K562 (cell line): ENCODE results near the gene UBE2L6. TPM values are rescaled to one million over a fixed set of nuclear protein-coding genes. Genes with fewer than 3 reads are reported as not detected.

ENCODE experiments used
- ATAC-seq: fragments of 200-7000 bp; cut with Tn5 transposase; 3 replicates; pipeline ENCODE4 v1.9.1; 2020; ENCODE audit warnings: moderate library complexity
- BruUV-seq: library from RNA; stranded (reverse); fragments of 400-500 nt; replicated peaks from 2 replicates; lab custom pipeline; 2021; lab: Mats Ljungman, UMichigan
- CTCF ChIA-PET: fragments of 300-600 bp; formaldehyde crosslinking; extraction: SDS; loops from one replicate; lab custom pipeline; 2021; ENCODE audit warnings: low intra/inter-chr PET ratio; lab: Yijun Ruan, JAX
- POLR2A ChIA-PET: fragments of 300-600, 350-650 bp; sonication (Branson Sonifier 250); formaldehyde crosslinking; extraction: SDS; loops from one replicate; lab custom pipeline; 2021; ENCODE audit warnings: antibody characterized with exemption, inconsistent platforms; lab: Yijun Ruan, JAX
- DNase-seq, 4 experiments: peaks; one replicate each; pipeline versions ENCODE4 v3.0.0 to v3.0.0-alpha.2; 2011 to 2018; ENCODE audit warnings: low spot score in 3 of 4, mixed read lengths in 3 of 4; ENCODE audit errors: extremely low read depth in 1 of 4
- FAIRE-seq: peaks from 2 replicates; lab custom pipeline; 2011; peaks lifted over from hg19 to GRCh38; lab: Jason Lieb, UNC
- H2AFZ ChIP-seq: 2 replicates; pipeline ENCODE4 v1.6.0; 2011; ENCODE audit warnings: low read depth, low read length, control low read depth, inconsistent platforms
- H3K27ac ChIP-seq: fragments of 200-600 bp; 3 replicates; pipeline ENCODE4 v1.8.0; 2011; ENCODE audit warnings: low read depth, mild to moderate bottlenecking, control low read depth, inconsistent platforms, low read length, moderate library complexity, mixed read lengths; ENCODE audit errors: extremely low read depth
- H3K27me3 ChIP-seq, 2 experiments: fragments of 300-600 bp in 1 of 2; 2 replicates in 1 of 2; 3 replicates in 1 of 2; pipeline versions ENCODE4 v1.6.0 to v1.8.0; 2011; ENCODE audit warnings: inconsistent platforms in 2 of 2, low read length in 2 of 2, mild to moderate bottlenecking in 1 of 2, mixed read lengths in 1 of 2, moderate library complexity in 1 of 2; ENCODE audit not compliant: control insufficient read depth in 2 of 2, insufficient read depth in 2 of 2
- H3K36me3 ChIP-seq: fragments of 300-600 bp; 3 replicates; pipeline ENCODE4 v1.8.0; 2011; ENCODE audit warnings: mild to moderate bottlenecking, low read length, inconsistent platforms; ENCODE audit not compliant: control insufficient read depth, insufficient read depth
- H3K4me1 ChIP-seq, 2 experiments: fragments of 200-600 bp in 1 of 2; replicated peaks in 1 of 2; 2 replicates in 1 of 2; 3 replicates in 1 of 2; pipeline versions ENCODE4 v1.5.1 to v1.8.0; 2011; ENCODE audit warnings: inconsistent platforms in 2 of 2, low read length in 2 of 2, mild to moderate bottlenecking in 1 of 2, mixed read lengths in 1 of 2, moderate library complexity in 1 of 2; ENCODE audit not compliant: control insufficient read depth in 2 of 2, insufficient read depth in 2 of 2
- H3K4me2 ChIP-seq: 2 replicates; pipeline ENCODE4 v1.6.1; 2011; ENCODE audit warnings: low read length, control low read depth, inconsistent platforms, mixed read lengths; ENCODE audit not compliant: insufficient read depth
- H3K4me3 ChIP-seq: fragments of 200-600 bp; sonication (generic), shearing (Covaris generic); 2 replicates; pipeline ENCODE4 v1.5.1; 2016; ENCODE audit warnings: control low read depth, inconsistent platforms
- H3K79me2 ChIP-seq: fragments of 200-600 bp; 3 replicates; pipeline ENCODE4 v1.8.0; 2011; ENCODE audit warnings: low read length, inconsistent platforms; ENCODE audit not compliant: control insufficient read depth, insufficient read depth
- H3K9ac ChIP-seq, 2 experiments: 2 replicates each; pipeline versions ENCODE4 v1.6.0 to v1.6.1; 2011; ENCODE audit warnings: low read depth in 2 of 2, low read length in 2 of 2, control low read depth in 1 of 2, inconsistent platforms in 1 of 2, mild to moderate bottlenecking in 1 of 2, mixed read lengths in 1 of 2; ENCODE audit not compliant: insufficient read depth in 1 of 2
- H3K9me1 ChIP-seq: one replicate; pipeline ENCODE4 v1.6.0; 2011; ENCODE audit warnings: inconsistent platforms, mild to moderate bottlenecking, low read length, moderate library complexity; ENCODE audit not compliant: control insufficient read depth, insufficient read depth
- H3K9me3 ChIP-seq: replicated peaks from 2 replicates; pipeline ENCODE4 v1.5.1; 2011; ENCODE audit warnings: low read depth, low read length, inconsistent platforms; ENCODE audit not compliant: control insufficient read depth, insufficient read depth
- H4K20me1 ChIP-seq: replicated peaks from 2 replicates; pipeline ENCODE4 v1.6.1; 2011; ENCODE audit warnings: low read length, inconsistent platforms, mixed read lengths; ENCODE audit not compliant: control insufficient read depth, insufficient read depth
- CHD1 ChIP-seq: fragments of 200-600 bp; sonication (generic); IDR thresholded peaks from one replicate; pipeline ENCODE4 v1.6.1; 2012; ENCODE audit warnings: mild to moderate bottlenecking, moderate library complexity, low read length, inconsistent platforms
- GTF2A2 ChIP-seq: IDR thresholded peaks from 2 replicates; pipeline ENCODE4 v1.6.1; 2016; ENCODE audit warnings: mild to moderate bottlenecking, missing genetic modification characterization, missing compliant biosample characterization
- GTF2F1 ChIP-seq: IDR thresholded peaks from 2 replicates; pipeline ENCODE4 v1.6.1; 2011; ENCODE audit warnings: low read depth, low read length, improper control_type of control experiment
- HMG20A ChIP-seq: fragments of 450-650 bp; formaldehyde crosslinking; conservative IDR thresholded peaks from 2 replicates; pipeline ENCODE4 v1.4.0; 2020; ENCODE audit warnings: mild to moderate bottlenecking, mixed read lengths
- ZEB2 ChIP-seq: fragments of 450-650 bp; IDR thresholded peaks from 2 replicates; pipeline ENCODE4 v1.6.1; 2016
- ZNF584 ChIP-seq: fragments of 200-800 bp; sonication (Bioruptor generic); IDR thresholded peaks from 2 replicates; pipeline ENCODE4 v1.6.1; 2016; ENCODE audit warnings: low read depth, mild to moderate bottlenecking, missing genetic modification characterization, missing compliant biosample characterization
- ZNF717 ChIP-seq: fragments of 250-450 bp; sonication (Bioruptor Pico); IDR thresholded peaks from 2 replicates; pipeline ENCODE4 v1.5.0; 2021
- WGBS: fragments of 100-300 bp; shearing (Covaris generic); methylation state at CpG from one replicate; pipeline ENCODE4 v1.1.6; 2016; ENCODE audit warnings: low coverage, mixed read lengths; ENCODE audit not compliant: insufficient coverage; ENCODE audit errors: missing lambda C conversion rate; 5-methylcytosine and 5-hydroxymethylcytosine counted together
- in situ Hi-C: fragments of 300-500 bp; cut with MboI; formaldehyde crosslinking; loops from 4 replicates; pipeline ENCODE4 v1.15.0; 2018; ENCODE audit warnings: inconsistent platforms, mixed read lengths
- intact Hi-C: fragments of 100-400 bp; cut with micrococcal nuclease; formaldehyde crosslinking; loops from 2 replicates; pipeline ENCODE4 v1.14.2; 2022
- polyA plus RNA-seq, 8 experiments: library from polyadenylated mRNA; depleted of rRNA in 4 of 8; stranded (reverse) in 5 of 8; unstranded in 3 of 8; fragments of >200 nt; fragmentation: Nextera tagmentation in 2 of 8; fragmentation: Illumina TruSeq in 1 of 8; extraction: Ambion mirVana in 2 of 8; extraction: Trizol in 1 of 8; gene quantifications; 2 replicates each; pipeline versions ENCODE4 v1.2.1 to v1.2.3, GENCODE V29; 2011 to 2014; ENCODE audit warnings: inconsistent platforms in 1 of 8, missing spikeins in 1 of 8
- total RNA-seq, 7 experiments: library from RNA; depleted of rRNA in 6 of 7; stranded (reverse); fragments of >200 nt in 6 of 7; fragmentation: Illumina TruSeq in 2 of 7; extraction: Trizol in 2 of 7; gene quantifications; 2 replicates each; pipeline versions ENCODE4 v1.2.1 to v1.2.3, GENCODE V29; 2011 to 2021; ENCODE audit warnings: low replicate concordance in 1 of 7
- TF ChIP-seq, protein P1 (sequence below), 2 experiments: fragments of 450-650 bp; IDR thresholded peaks; 2 replicates each; pipeline ENCODE4 v1.6.1; 2016; ENCODE audit warnings: mild to moderate bottlenecking in 2 of 2, borderline replicate concordance in 1 of 2, low read depth in 1 of 2, moderate library complexity in 1 of 2
- TF ChIP-seq, protein P2 (sequence below): fragments of 250-450 bp; sonication (Bioruptor Pico); IDR thresholded peaks from 2 replicates; pipeline ENCODE4 v1.5.0; 2021

The UBE2L6 gene
- total and polyA plus RNA-seq, 9 of the 15 experiments (the other 6 are each of a cell fraction or from before 2014, with no cell fraction given), result 5.9 to 24.9 (median 9.7) TPM

DNA sequence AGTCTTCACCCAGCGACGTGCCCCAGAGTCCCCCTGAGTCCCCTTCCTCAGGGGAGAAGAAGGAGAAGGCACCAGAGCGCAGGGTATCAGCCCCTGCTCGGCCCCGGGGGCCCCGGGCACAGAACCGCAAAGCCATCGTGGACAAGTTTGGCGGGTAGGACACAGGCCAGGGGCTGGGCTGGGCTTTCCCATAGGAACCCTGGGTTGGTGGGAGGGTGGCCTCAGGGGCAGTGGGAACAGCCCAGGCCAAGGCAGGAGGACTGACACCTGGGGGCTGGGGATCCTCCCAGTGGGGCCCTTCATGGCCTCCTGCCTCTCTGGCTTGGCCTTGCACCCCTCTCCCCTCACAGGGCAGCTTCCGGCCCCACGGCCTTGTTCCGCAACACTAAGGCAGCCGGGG lies 21.6 kb downstream of the UBE2L6 start:
- H3K4me2 ChIP-seq, result no peak overlapping the region
- POLR2A ChIA-PET, result interaction anchor here (2.5 kb wide), 1 partner anchor 9 kb away, joined by 11 read pairs; the partner anchor contains the start of gene SMTNL1
- CTCF ChIA-PET, result no interaction called here
- TF ChIP-seq CHD1 (no peak), HMG20A (no peak), ZEB2 (no peak), ZNF584 (CRISPR knock-in tag) (no peak), ZNF717 (CRISPR knock-in tag) (no peak), GTF2A2 (no peak), GTF2F1 (no peak)
- TF ChIP-seq, protein P1, sequence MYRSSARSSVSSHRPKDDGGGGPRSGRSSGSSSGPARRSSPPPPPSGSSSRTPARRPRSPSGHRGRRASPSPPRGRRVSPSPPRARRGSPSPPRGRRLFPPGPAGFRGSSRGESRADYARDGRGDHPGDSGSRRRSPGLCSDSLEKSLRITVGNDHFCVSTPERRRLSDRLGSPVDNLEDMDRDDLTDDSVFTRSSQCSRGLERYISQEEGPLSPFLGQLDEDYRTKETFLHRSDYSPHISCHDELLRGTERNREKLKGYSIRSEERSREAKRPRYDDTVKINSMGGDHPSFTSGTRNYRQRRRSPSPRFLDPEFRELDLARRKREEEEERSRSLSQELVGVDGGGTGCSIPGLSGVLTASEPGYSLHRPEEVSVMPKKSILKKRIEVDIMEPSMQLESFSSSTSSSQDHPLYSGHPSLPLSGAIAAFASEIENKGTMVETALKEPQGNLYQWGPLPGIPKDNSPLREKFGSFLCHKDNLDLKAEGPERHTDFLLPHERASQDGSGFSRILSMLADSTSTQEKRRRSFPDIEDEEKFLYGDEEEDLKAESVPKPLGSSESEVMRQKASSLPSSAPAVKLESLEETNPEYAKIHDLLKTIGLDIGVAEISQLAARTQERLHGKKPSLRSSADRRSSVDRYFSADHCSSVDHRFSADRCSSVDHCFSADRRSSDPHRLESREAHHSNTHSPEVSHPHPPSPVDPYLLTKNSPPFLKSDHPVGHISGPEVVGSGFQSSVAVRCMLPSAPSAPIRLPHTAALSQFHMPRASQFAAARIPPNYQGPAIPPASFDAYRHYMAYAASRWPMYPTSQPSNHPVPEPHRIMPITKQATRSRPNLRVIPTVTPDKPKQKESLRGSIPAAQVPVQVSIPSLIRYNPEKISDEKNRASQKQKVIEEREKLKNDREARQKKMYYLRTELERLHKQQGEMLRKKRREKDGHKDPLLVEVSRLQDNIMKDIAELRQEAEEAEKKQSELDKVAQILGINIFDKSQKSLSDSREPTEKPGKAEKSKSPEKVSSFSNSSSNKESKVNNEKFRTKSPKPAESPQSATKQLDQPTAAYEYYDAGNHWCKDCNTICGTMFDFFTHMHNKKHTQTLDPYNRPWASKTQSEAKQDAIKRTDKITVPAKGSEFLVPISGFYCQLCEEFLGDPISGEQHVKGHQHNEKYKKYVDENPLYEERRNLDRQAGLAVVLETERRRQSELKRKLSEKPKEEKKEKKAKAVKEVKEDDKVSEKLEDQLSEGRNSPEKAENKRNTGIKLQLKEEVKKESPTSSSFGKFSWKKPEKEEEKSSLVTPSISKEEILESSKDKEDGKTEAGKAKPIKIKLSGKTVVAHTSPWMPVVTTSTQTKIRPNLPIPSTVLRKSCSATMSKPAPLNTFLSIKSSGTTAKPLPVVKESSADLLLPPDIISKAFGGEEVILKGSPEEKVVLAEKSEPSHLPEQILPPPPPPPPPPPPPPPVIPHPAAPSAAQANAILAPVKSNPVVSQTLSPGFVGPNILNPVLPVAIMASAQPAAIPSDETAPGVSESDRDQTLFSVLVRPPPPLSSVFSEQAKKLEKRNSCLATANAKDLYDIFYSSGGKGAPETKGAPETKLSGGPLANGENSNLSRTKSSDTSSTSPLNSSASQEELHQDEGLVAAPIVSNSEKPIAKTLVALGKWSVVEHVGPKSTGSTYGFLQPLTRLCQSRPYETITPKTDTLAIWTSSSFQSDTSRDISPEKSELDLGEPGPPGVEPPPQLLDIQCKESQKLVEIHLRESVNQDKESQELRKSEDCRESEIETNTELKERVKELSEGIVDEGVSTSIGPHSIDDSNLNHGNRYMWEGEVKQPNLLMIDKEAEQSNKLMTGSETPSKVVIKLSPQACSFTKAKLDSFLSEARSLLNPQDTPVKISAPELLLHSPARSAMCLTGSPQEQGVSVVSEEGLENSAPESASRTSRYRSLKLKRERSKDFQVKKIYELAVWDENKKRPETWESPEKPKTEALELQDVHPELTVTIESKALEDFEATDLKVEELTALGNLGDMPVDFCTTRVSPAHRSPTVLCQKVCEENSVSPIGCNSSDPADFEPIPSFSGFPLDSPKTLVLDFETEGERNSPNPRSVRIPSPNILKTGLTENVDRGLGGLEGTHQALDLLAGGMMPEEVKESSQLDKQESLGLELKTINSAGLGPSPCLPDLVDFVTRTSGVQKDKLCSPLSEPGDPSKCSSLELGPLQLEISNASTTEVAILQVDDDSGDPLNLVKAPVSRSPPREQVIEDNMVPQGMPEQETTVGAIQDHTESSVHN (IDR thresholded peaks at IDR 0.05; ENCODE audit: borderline replicate concordance in 1 of 2, low read depth in 1 of 2), result no peak
- TF ChIP-seq, protein P2, sequence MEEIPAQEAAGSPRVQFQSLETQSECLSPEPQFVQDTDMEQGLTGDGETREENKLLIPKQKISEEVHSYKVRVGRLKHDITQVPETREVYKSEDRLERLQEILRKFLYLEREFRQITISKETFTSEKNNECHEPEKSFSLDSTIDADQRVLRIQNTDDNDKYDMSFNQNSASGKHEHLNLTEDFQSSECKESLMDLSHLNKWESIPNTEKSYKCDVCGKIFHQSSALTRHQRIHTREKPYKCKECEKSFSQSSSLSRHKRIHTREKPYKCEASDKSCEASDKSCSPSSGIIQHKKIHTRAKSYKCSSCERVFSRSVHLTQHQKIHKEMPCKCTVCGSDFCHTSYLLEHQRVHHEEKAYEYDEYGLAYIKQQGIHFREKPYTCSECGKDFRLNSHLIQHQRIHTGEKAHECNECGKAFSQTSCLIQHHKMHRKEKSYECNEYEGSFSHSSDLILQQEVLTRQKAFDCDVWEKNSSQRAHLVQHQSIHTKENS (CRISPR knock-in tag), result no peak
- H3K79me2 ChIP-seq, result no peaks in the 10 kb centered on the region
- no peak overlapping the region for H2AFZ ChIP-seq
- no peaks in the 10 kb centered on the region for H3K9me1 ChIP-seq
- H3K4me3 ChIP-seq, result no peak overlapping the region
- H3K9me3 ChIP-seq, result no peaks in the 10 kb centered on the region
- 67% methylated on average over 11 of the region's 13 CpGs for WGBS
- H3K9ac ChIP-seq, result no peak overlapping the region; a peak in 1 of 4 replicates
- H3K27ac ChIP-seq, result no peak overlapping the region
- intact Hi-C loops (no loop called here), in situ Hi-C loops (no loop called here)
- no peaks in the 10 kb centered on the region for H4K20me1 ChIP-seq
- peaks cover 0 to 14% of the 10 kb centered on the region in 2 experiments; a peak in 2 of 5 replicates for H3K27me3 ChIP-seq
- H3K4me1 ChIP-seq, result peaks cover 6 to 9% of the 10 kb centered on the region in 2 experiments; a peak in 4 of 5 replicates
- BruUV-seq, result no TSS peak
- no peak for FAIRE-seq
- ATAC-seq, result no peak
- no peak for DNase-seq
- no peaks in the 10 kb centered on the region for H3K36me3 ChIP-seq
